Stimulated activated CD4-positive, alpha-beta T cell treated with anti-CD3 and anti-CD28 coated beads, Interleukin-4, amount 100 ng/mL, for 1 hour (primary cell): ENCODE results near the gene MBLAC1.

Source experiments
- DNase-seq: peaks from one replicate; pipeline ENCODE4 v3.0.0-alpha.2; 2020

Gene MBLAC1

DNA sequence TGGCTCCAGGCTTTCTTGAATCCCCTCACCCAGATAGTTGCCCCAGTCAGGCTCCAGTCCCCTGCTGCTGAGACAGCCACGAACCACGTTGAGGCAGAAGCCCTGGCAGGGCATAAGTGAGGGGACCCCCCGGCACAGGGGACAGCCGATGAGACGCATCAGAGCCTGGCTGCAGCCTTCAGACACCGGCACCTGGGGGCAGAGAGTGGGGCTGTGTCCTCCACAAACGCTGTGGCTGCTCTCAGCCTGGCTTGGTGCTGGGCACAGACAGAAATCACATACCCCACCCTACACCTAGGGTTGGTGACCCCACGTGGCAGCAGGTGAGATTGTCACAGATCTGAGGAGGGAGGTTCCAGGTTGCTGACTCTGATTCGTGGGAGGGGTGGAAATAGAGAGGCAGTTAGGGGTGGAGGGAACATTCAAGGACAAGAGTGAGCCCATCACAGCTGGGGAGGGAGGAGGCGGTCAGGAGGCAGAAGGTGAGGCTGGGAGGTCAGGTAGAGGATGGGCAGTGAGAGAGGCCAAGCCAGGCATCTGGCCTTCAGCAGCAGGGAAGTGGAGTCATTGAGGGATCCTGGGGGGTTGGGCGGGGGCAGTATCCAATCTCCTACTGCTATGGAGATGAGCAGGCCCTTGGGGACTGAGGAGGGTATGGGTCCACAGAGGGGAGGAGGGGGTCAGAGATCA, 47.2 kb downstream of the MBLAC1 start:
- no peak for DNase-seq

- no peak for DNase-seq
Observed at GRCh38 chr7:100174582-100174981, 47.8 kb downstream of the MBLAC1 start.

GRCh38 chr7:100175296-100175935, 48.6 kb downstream of the MBLAC1 start:
- no peak for DNase-seq

DNA sequence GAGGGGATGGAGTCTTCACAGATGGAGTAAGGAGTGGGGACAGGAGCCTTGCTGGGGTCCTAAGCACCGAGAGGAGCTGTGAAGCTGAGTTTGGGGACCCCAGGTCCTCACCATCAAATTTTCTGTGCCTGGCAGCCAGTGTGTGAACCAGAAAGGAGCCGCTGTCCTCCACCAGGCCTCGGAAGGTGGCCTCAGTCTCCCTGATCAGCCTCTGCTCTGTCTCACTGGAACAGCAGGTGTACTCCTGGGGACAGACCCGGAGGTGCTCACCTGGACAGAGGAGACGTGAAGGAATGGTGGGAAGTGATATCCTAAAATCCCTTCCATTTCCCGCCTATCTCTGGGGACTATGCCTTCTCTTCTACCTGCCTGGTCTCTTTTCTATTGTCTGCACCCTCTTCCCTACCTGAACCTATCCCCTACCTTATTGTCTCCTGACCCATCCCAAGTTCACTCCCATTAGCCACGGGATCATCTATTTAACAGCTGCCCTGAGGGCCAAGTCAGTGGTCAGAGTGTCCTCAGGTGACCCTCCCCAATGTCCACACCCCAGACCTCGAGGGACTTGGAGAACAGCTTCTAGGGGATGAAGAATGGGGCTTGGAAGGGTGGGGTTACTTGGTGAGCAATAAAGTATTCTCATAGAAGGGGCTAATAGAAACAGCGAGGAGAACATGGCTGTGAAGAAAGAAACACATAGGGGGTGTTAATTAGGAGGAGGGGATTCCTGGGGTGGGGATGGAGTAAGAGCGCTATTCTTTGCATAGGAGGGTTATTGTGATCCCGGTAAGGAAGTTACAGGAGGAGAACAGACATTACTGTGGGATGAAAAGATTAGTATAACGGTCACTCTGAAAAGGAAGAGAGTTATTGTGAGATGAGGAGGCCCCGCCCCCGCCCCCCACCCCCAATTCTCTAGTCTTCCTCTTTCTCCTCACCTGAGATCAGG, 49.6 kb downstream of the MBLAC1 start:
- DNase-seq, result no peak

DNA sequence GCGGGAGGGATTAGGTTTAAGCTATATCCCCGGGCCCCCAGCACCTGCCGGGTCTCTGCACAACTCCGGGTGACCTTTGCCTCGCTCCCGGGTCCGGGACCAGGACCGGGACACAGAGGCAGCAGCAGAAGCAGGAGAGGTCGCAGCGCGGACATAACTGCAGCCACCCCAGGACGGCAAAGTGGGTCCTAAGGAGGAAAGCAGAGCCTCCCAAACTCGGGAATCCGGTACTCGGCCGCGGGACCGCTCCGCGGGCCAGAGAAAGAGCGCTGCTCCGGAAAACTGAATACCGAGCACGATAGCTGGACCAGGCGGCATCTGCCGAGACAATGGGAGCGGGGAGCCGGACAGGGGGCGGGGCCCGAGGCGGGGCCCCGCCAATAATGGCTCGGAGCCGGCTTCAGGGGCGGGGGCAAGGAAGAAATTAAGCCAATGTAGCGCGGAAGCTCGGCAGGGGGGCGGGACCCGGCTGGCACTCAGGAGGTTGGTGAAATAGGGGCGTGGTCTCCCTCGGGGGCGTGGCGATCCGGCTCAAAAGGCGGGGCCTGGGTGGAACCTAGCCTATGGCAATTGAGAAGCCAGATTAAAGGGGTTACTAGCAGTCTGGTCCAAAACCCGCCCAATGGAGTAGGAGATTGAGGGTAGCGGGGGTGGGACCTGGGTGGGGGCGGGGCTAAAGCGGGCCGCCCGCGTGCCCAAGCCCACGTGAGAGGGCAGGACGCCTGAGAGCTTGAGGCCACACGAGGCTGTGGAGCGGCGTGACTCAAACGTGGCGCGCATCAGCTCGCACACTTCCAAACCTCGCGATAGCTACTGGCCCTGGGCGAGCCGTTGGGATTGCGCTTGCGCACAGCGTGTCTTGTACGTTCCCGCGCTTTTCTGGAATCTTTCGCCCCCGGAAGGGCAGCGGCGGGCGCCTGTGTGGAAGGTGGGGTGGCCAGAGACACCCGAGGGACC, 50.6 kb downstream of the MBLAC1 start, which contains the start of the genes GPC2 and STAG3:
Gene GPC2 (minus strand): TSS at position 337 of the 957 bp plus-strand sequence. CDS start 182 bp downstream, at position 155.
Gene STAG3 (plus strand): TSS at position 874 of the 957 bp plus-strand sequence. CDS start 2,639 bp downstream, outside the sequence.
- peak; percentile 99 for DNase-seq
